Islet of Langerhans (tissue), 1 donor: ENCODE results near the gene CACNA1G.

Experiments
- FAIRE-seq: peaks from one replicate; lab custom pipeline; 2011; peaks lifted over from hg19 to GRCh38; lab: Jason Lieb, UNC

CACNA1G gene

GRCh38 chr17:50568659-50569058, 8.1 kb downstream of the CACNA1G start:
- no peak for FAIRE-seq

- no peak for FAIRE-seq
These were observed 9.1 kb downstream of the CACNA1G start for GRCh38 chr17:50569592-50569991.

- FAIRE-seq, result no peak
These were observed 9.5 kb downstream of the CACNA1G start for GRCh38 chr17:50570032-50570431.

- no peak for FAIRE-seq
These were observed 10.0 kb downstream of the CACNA1G start for GRCh38 chr17:50570528-50570927.

GRCh38 chr17:50571681-50572080, 11.2 kb downstream of the CACNA1G start:
- no peak for FAIRE-seq

GRCh38 chr17:50572541-50572940, 12.0 kb downstream of the CACNA1G start:
- FAIRE-seq, result no peak

- FAIRE-seq, result no peak
These were observed 13.5 kb downstream of the CACNA1G start for GRCh38 chr17:50573866-50574611.

GRCh38 chr17:50575581-50576210, 15.2 kb downstream of the CACNA1G start:
- FAIRE-seq, result no peak

- FAIRE-seq, result no peak
These were observed 16.3 kb downstream of the CACNA1G start for GRCh38 chr17:50576864-50577263.

- no peak for FAIRE-seq
These were observed 17.0 kb downstream of the CACNA1G start for GRCh38 chr17:50577451-50577954.

GRCh38 chr17:50578173-50578572, 17.7 kb downstream of the CACNA1G start:
- FAIRE-seq, result no peak

- FAIRE-seq, result no peak
These were observed 18.9 kb downstream of the CACNA1G start for GRCh38 chr17:50579399-50579798.

GRCh38 chr17:50580646-50581045, 20.1 kb downstream of the CACNA1G start:
- FAIRE-seq, result no peak

GRCh38 chr17:50581316-50581715, 20.8 kb downstream of the CACNA1G start:
- FAIRE-seq, result no peak

GRCh38 chr17:50582741-50583140, 22.2 kb downstream of the CACNA1G start:
- FAIRE-seq, result no peak

- FAIRE-seq, result no peak
These were observed 23.1 kb downstream of the CACNA1G start for GRCh38 chr17:50583641-50584040.

GRCh38 chr17:50584116-50584515, 23.6 kb downstream of the CACNA1G start:
- no peak for FAIRE-seq

GRCh38 chr17:50584749-50585148, 24.2 kb downstream of the CACNA1G start:
- no peak for FAIRE-seq

GRCh38 chr17:50585346-50585745, 24.8 kb downstream of the CACNA1G start:
- FAIRE-seq, result no peak

GRCh38 chr17:50585891-50586290, 25.4 kb downstream of the CACNA1G start:
- FAIRE-seq, result no peak

GRCh38 chr17:50586421-50587247, 26.1 kb downstream of the CACNA1G start:
- FAIRE-seq, result no peak

- FAIRE-seq, result no peak
These were observed 27.1 kb downstream of the CACNA1G start for GRCh38 chr17:50587571-50587970.
